ENCODE data around the gene MAN1C1. TPM values are rescaled to one million over a fixed set of nuclear protein-coding genes. Genes with fewer than 3 reads are reported as not detected.

The MAN1C1 gene
- total RNA-seq, 1 experiment from 2014 or later: 1.5 TPM

DNA sequence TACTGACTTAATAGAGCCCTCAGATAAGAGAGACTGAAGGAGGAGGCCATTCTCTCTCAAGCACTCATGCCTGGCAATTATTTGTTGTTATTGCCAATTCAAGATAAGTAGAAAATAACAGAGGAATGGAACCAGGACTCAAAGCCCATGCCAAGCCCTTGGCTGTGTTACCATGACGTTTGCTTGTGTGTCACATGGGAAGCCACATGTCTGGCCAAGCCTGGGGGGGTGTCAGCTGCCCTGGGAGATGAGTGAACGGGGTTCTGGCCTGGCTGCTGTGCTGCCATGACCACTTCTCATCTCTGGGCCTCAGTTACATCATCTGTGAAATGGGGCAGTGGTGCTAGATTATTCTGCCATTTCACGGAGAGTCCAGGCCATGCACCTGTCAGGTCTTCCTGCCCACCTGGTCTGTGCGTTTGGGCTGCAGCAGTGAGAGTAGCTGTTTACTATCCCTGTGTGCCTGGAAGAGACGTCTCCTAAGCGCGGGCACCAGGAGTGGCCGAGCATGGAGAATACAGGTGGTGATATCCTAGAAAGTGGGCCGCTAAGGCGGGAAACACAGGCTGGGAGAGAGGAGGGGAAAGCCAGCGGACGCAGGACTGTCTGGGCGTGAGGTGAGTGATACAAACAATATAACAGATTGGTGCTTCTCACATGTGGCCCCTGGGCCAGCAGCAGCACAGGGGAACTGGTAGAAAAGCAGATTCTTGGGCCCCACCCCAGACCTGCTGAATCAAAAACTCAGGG, 67.8 kb downstream of the MAN1C1 start:
- ChIA-PET POLR2A (no interaction called here), CTCF (no interaction called here)
- Histone ChIP-seq H3K4me3 (ENCODE audit: low read depth in 2 of 2, low read length in 2 of 2) (no peak overlapping the region), H3K36me3 (ENCODE audit: control insufficient read depth, insufficient read depth, low read length) (no peaks in the 10 kb centered on the region), H3K4me1 (ENCODE audit: control insufficient read depth, insufficient read depth, low read length) (no peaks in the 10 kb centered on the region), H3K27ac (ENCODE audit: low read length) (no peak overlapping the region), H3K9me3 (ENCODE audit: control insufficient read depth, insufficient read depth, low read depth, low read length) (no peaks in the 10 kb centered on the region), H3K27me3 (ENCODE audit: control insufficient read depth, insufficient read depth, low read length) (no peaks in the 10 kb centered on the region; the same call in 1 of the 2 replicates)
- ATAC-seq (no peak), DNase-seq (ENCODE audit: low read depth, low spot score) (no peak)
- intact Hi-C loops (cut with micrococcal nuclease; ENCODE audit: unreplicated experiment): no loop called here
- no TSS peak for BruUV-seq (replicated peaks)
- TF ChIP-seq POLR2AphosphoS5 (IDR thresholded peaks at IDR 0.05; ENCODE audit: low read depth, low read length) (no peak), SIN3A (IDR thresholded peaks at IDR 0.05; ENCODE audit: borderline replicate concordance, insufficient read depth, low read depth, low read length) (no peak), TCF7L2 (IDR thresholded peaks at IDR 0.05; ENCODE audit: low read depth, low read length) (no peak)
- TF ChIP-seq, protein P1, sequence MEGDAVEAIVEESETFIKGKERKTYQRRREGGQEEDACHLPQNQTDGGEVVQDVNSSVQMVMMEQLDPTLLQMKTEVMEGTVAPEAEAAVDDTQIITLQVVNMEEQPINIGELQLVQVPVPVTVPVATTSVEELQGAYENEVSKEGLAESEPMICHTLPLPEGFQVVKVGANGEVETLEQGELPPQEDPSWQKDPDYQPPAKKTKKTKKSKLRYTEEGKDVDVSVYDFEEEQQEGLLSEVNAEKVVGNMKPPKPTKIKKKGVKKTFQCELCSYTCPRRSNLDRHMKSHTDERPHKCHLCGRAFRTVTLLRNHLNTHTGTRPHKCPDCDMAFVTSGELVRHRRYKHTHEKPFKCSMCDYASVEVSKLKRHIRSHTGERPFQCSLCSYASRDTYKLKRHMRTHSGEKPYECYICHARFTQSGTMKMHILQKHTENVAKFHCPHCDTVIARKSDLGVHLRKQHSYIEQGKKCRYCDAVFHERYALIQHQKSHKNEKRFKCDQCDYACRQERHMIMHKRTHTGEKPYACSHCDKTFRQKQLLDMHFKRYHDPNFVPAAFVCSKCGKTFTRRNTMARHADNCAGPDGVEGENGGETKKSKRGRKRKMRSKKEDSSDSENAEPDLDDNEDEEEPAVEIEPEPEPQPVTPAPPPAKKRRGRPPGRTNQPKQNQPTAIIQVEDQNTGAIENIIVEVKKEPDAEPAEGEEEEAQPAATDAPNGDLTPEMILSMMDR (IDR thresholded peaks at IDR 0.05): no peak
- TF ChIP-seq, protein P2, sequence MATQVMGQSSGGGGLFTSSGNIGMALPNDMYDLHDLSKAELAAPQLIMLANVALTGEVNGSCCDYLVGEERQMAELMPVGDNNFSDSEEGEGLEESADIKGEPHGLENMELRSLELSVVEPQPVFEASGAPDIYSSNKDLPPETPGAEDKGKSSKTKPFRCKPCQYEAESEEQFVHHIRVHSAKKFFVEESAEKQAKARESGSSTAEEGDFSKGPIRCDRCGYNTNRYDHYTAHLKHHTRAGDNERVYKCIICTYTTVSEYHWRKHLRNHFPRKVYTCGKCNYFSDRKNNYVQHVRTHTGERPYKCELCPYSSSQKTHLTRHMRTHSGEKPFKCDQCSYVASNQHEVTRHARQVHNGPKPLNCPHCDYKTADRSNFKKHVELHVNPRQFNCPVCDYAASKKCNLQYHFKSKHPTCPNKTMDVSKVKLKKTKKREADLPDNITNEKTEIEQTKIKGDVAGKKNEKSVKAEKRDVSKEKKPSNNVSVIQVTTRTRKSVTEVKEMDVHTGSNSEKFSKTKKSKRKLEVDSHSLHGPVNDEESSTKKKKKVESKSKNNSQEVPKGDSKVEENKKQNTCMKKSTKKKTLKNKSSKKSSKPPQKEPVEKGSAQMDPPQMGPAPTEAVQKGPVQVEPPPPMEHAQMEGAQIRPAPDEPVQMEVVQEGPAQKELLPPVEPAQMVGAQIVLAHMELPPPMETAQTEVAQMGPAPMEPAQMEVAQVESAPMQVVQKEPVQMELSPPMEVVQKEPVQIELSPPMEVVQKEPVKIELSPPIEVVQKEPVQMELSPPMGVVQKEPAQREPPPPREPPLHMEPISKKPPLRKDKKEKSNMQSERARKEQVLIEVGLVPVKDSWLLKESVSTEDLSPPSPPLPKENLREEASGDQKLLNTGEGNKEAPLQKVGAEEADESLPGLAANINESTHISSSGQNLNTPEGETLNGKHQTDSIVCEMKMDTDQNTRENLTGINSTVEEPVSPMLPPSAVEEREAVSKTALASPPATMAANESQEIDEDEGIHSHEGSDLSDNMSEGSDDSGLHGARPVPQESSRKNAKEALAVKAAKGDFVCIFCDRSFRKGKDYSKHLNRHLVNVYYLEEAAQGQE (IDR thresholded peaks at IDR 0.05; ENCODE audit: insufficient read depth in 1 of 2, low read depth in 2 of 2, low read length in 1 of 2): no peak
- in situ Hi-C loops (cut with HindIII; ENCODE audit: low pct_unique_long_range_greater_than_20kb, low sequenced_read_pairs): no loop called here

DNA sequence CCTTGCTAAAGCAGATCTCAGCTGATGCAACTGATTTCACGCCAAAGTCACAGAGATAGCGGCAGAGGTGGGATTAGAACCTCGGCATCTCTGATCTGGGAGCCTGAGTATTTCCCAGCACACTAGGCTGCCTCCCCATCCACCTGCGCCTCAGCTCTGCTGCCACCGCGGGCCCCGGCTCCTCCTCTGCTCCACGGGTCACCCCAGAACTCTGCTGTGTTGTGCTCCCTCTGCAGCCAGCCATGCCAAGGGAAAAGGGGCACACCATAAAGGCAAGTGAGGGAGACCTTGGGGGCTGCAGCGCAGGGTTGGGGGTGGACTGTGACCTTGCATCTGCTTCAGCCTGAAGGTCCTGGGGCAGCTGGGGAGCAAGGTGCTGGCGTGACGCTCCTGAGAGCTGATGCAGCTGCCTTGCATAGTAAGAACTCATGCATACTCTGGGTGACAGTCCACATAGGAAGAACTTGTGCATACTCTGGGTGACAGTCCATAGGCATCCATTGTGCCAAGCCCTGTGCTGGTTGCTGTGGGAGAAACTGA, 68.7 kb downstream of the MAN1C1 start:
- no peaks in the 10 kb centered on the region for H3K4me1 ChIP-seq (ENCODE audit: control insufficient read depth, insufficient read depth, low read length)
- no TSS peak for BruUV-seq (replicated peaks)
- no peak overlapping the region for H3K27ac ChIP-seq (ENCODE audit: low read length)
- POLR2A ChIA-PET: no interaction called here
- DNase-seq (ENCODE audit: low read depth, low spot score) (no peak), ATAC-seq (no peak)
- no peak overlapping the region for H3K4me3 ChIP-seq (ENCODE audit: low read depth in 2 of 2, low read length in 2 of 2)
- intact Hi-C loops (cut with micrococcal nuclease; ENCODE audit: unreplicated experiment): no loop called here
- in situ Hi-C loops (cut with HindIII; ENCODE audit: low pct_unique_long_range_greater_than_20kb, low sequenced_read_pairs): no loop called here
- CTCF ChIA-PET: no interaction called here
- H3K9me3 ChIP-seq (ENCODE audit: control insufficient read depth, insufficient read depth, low read depth, low read length): no peaks in the 10 kb centered on the region
- no peaks in the 10 kb centered on the region for H3K36me3 ChIP-seq (ENCODE audit: control insufficient read depth, insufficient read depth, low read length)
- no peak for TF ChIP-seq SIN3A (IDR thresholded peaks at IDR 0.05; ENCODE audit: borderline replicate concordance, insufficient read depth, low read depth, low read length)
- H3K27me3 ChIP-seq (ENCODE audit: control insufficient read depth, insufficient read depth, low read length): no peaks in the 10 kb centered on the region; the same call in 1 of the 2 replicates
